Measurements from ENCODE around the gene MORC4. TPM values are rescaled to one million over a fixed set of nuclear protein-coding genes. Genes with fewer than 3 reads are reported as not detected.

Gene MORC4
- total RNA-seq, 1 experiment from 2014 or later = 32.7 TPM

- DNase-seq (ENCODE audit: extremely low read depth, low read depth) = no peak
Observed at GRCh38 chrX:106954041-106954440, 46.0 kb downstream of the MORC4 start.

- DNase-seq (ENCODE audit: extremely low read depth, low read depth) = no peak
Observed at GRCh38 chrX:106952988-106953387, 47.0 kb downstream of the MORC4 start.

- no peak for DNase-seq (ENCODE audit: extremely low read depth, low read depth)
Observed at GRCh38 chrX:106952538-106952937, 47.5 kb downstream of the MORC4 start.

GRCh38 chrX:106952089-106952488, 47.9 kb downstream of the MORC4 start:
- no peak for DNase-seq (ENCODE audit: extremely low read depth, low read depth)

DNA sequence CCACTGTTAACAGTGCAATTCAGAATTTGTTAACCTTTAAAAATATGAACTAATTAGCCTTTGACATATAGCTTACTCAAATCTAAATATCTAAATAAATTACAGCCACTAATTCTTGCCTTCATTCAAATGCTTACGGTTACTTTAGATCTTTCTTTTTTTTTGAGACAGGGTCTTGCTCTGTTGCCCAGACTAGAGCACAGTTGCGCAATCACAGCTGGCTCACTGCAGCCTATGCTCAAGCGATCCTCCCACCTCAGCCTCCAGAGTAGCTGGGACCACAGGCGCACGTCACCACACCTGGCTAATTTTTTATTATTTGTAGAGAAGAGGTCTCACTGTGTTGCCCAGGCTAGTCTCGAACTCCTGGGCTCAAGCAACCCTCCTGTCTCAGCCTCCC, 48.8 kb downstream of the MORC4 start:
- no peak for DNase-seq (ENCODE audit: extremely low read depth, low read depth)

- no peak for DNase-seq (ENCODE audit: extremely low read depth, low read depth)
Observed at GRCh38 chrX:106950381-106950780, 49.6 kb downstream of the MORC4 start.

DNA sequence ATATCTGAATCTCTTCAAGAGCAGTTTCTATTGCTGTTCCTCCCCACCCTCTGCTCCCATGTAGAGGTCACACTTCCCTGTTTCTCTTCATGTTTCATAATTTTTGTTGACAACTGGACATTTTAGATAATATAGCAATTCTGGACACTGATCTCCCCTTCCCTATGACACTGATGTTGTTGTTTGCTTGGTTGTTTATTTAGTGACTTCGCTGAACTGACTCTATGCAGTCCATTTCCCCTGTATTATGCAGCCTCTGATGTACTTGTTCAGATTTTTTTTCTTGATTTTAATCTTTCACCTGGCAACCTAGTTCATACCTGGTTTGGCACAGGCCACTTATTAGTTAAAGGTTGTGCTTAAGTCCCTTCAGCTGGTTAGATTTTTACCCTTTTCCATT, 50.6 kb downstream of the MORC4 start:
- DNase-seq (ENCODE audit: extremely low read depth, low read depth) = no peak

- no peak for DNase-seq (ENCODE audit: extremely low read depth, low read depth)
Observed at GRCh38 chrX:106948641-106949040, 51.4 kb downstream of the MORC4 start.

DNA sequence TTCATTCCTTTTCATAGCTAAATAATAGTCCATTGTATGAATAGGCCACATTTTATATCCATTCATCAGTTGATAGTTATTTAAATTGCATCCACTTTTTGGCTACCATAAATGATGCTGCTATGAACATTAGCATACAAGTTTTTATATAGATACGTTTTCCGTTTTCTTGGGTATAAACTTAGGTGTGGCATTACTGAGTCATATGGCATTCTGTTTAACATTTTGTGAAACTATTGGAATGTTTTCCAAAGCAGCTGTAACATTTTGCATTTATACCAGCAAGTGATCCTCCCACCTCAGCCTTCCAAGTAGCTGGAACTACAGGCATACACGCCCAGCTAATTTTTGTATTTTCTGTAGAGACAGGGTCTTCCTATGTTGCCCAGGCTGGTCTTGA, 53.5 kb downstream of the MORC4 start:
- no peak for DNase-seq (ENCODE audit: extremely low read depth, low read depth)

GRCh38 chrX:106940068-106940467, 59.9 kb downstream of the MORC4 start:
- no peak for DNase-seq (ENCODE audit: extremely low read depth, low read depth)

DNA sequence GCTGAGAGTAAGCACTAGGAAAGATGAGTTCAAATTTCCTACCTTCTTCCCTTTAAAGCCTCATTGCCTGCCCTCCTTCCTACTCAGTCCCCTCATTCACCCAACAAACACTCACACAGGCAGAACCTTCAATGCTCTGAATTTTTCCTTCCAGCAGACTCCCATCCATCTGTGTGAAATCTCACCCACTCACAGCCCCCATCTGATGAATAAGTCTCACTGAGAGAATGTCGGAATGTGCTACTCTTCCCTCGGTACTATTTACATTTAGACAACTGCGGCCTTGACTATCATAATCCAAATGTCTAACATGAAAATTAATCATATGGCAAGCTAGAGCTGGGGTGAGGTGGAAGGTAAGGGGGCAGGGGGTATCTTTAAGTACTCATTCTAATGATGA, 60.4 kb downstream of the MORC4 start:
- DNase-seq (ENCODE audit: extremely low read depth, low read depth) = no peak

DNA sequence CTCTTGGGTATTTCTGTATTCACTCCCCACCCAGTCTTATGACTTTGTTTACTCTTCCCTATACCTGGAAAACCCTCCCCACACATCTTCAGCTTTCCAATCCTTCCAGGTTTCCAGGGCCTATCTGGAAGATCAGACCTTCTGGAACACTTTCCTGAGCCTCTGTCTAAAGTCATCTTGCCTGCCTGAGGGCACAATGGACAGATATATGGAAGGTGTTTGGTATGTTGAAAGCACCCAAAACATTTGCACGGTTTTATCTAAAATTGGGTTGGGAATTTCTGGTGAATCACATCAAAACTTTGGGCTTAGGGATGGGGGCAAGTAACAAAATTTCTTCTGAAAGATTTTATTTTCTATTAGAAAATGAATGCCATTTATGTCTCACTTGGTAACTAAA, 63.8 kb downstream of the MORC4 start:
- no peak for DNase-seq (ENCODE audit: extremely low read depth, low read depth)

DNA sequence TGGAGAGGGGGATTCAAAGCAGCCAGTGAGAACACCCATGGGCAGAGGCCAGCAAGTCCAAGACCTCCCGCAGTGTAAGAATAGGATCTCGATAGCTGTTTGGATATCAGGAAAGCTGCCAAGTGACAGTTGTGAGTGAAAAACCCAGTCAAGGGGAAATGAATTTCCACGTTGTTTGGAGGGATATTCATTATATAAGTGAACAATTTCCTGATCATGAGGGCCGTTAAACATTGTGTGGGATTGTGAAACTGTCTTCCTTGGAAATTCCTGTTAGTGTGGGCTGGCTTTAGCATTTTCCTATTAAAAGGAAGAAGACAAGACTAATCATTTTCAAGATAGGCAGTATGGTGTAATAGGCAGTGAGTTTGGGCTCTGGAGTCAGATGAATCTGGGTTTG, 64.8 kb downstream of the MORC4 start:
- no peak for DNase-seq (ENCODE audit: extremely low read depth, low read depth)

- DNase-seq (ENCODE audit: extremely low read depth, low read depth) = no peak
Observed at GRCh38 chrX:106933538-106933961, 66.5 kb downstream of the MORC4 start.

DNA sequence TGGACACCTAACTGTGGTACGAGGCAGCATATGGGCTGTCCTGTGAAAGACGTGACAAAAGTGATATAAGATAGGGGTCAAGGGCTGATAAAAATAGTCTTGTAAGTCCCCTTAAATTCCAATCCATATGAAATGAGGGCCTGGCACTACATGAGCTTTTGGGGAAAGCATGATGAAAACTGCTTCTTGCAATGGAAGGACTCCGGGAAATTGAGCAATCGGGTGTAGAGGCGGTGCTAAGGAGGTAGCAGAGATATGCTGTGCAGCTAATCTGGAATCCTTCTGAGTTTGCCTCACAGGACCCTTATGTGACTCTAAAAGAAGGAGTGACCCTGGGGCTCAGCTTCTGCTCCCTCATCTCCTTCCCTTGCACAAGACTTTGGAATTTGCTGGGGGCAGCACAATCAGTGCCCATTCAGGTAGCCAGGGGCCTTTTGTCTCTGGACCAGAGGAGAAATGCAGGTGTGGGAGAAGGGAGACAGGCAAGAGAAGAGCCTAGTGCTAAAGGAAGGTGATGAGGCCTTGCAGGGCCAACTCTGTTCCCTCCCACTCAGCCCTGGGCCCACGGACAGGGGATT, 67.0 kb downstream of the MORC4 start:
- no peak for DNase-seq (ENCODE audit: extremely low read depth, low read depth)

DNA sequence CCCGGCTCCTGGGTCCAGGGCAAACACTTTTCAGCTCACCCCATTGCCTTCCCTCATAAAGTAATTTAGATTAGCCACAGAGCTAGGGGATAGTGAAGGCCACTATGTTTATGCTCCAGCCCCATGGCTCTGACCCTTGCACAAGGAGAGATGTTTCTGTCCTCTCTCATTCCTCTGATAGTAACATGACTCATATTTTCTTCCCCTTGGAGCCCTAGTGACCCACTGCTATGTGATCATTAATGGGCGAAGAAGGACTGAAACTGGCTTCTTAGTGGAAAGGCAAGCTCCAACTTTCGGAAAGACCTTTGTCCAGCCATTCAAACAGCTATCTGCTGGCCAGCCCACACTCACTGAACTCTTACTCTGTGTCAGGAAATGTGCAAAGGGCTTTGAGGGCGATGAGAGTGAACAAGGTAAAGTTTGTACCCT, 67.5 kb downstream of the MORC4 start:
- DNase-seq (ENCODE audit: extremely low read depth, low read depth) = no peak

DNA sequence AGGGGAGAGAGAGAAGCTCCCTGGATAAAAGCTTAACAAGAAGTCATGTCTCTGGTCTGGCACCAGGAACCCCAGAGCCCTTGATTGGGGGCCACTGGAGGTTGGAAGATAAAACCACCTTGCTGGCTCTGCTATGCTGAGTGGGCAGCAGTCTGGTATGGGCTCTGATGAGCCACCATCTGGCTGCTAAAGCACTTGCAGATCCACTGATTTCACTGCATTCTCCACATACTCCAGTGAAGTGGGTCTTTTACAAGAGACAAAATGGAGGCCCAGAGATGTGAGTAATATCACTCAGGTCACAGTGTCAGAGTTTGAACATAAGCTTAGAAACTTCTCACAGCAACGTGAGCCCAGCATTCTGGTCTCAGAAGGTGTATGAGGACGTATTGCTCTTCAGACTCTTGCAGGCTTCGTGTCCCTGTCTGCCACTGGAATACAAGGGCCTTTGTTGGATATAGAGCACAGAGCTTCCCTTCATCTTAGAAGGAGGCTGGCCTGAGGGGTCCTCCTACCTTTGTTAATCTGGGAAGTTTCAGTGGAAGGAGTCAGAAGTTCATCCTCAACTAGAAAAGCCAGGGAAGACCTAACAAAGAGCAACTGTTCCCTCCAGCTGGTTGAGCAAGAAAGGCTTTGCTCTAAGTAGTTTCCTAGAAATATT, 68.1 kb downstream of the MORC4 start:
- DNase-seq (ENCODE audit: extremely low read depth, low read depth) = no peak

DNA sequence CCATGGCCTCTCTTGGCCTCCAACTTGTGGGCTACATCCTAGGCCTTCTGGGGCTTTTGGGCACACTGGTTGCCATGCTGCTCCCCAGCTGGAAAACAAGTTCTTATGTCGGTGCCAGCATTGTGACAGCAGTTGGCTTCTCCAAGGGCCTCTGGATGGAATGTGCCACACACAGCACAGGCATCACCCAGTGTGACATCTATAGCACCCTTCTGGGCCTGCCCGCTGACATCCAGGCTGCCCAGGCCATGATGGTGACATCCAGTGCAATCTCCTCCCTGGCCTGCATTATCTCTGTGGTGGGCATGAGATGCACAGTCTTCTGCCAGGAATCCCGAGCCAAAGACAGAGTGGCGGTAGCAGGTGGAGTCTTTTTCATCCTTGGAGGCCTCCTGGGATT, 71.8 kb downstream of the MORC4 start:
- DNase-seq (ENCODE audit: extremely low read depth, low read depth) = no peak

DNA sequence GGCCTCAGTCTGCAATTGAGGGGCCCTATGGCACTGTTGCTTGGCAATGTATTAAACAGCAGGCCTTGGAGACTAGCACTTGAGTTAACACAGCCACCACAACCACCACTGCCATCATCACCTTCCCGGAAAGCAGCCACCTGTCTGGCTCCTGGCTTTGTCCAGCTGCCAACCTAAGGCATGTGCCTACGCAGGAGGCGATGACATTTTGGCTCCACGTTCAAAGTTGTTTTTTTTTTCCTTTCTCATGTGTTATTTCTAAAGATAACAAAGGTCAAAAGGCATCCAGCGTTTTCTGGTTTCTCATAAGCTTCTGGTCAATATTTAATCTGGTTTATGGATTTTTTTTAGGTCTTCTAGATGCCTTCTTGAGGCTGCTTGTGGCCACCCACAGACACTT, 72.3 kb downstream of the MORC4 start:
- DNase-seq (ENCODE audit: extremely low read depth, low read depth) = no peak

- no peak for DNase-seq (ENCODE audit: extremely low read depth, low read depth)
Observed at GRCh38 chrX:106927023-106927422, 73.0 kb downstream of the MORC4 start.

DNA sequence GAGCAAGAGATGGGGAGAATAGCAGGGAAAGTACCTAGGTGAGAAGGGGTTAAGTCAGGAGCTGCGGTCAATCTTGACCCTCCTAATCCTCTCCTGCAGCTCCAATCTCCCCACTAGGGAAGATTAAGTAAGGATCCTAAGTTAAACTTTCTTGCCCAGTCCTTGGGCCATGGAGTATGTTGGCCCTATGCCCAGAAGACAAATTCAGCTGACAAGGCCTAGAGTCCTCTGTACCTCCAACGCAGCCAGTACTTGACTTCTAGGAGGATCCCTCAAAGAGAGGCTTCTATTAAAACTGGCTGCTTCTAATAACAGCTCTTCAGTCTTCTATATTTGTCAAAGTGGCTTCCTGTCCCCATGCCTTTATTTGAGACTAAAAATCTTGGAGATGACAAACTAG, 78.4 kb downstream of the MORC4 start:
- DNase-seq (ENCODE audit: extremely low read depth, low read depth) = no peak

GRCh38 chrX:106919932-106920452, 80.0 kb downstream of the MORC4 start, which contains the start of gene CLDN2:
CLDN2 (plus strand) TSS chrX:106920402; CDS start chrX:106928229, 7,827 bp downstream.
- no peak for DNase-seq (ENCODE audit: extremely low read depth, low read depth)

Data from NCI-H460 (cell line).